Testis (tissue), 2 donors: Measurements from ENCODE around the gene SMOC1.

Experiments
- POLR2A ChIP-seq: fragments of 450-650 bp; IDR thresholded peaks from one replicate; pipeline ENCODE4 v1.6.1; 2017; ENCODE audit warnings: antibody characterized with exemption, mild to moderate bottlenecking, moderate library complexity
- TF ChIP-seq, protein P1 (sequence below), 3 experiments: fragments of 450-650 bp in 2 of 3; fragments of 200-600 bp in 1 of 3; sonication (generic) in 1 of 3; IDR thresholded peaks; one replicate each; pipeline ENCODE4 v1.5.1; 2016 to 2019; ENCODE audit warnings: antibody characterized with exemption in 3 of 3, mild to moderate bottlenecking in 2 of 3, moderate library complexity in 1 of 3

DNA sequence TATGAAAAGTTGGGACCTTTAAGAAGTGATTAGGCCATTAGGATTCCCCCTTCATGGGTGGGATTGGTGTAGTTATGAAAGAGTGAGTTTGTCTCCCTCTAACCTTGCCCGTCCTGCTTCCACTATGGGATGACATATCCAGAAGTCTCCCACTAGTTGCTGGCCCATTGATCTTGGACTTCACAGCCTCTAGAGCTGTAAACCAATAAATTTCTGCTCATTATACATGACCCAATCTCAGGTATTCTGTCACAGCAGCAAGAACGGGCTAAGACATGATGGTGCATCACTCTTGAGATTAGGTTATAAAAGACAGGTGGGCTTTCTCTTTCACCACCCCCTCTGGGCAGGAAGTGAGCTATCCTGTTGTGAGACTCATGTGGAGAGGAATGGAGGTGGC, 8.6 kb upstream of the SMOC1 start:
- TF ChIP-seq, protein P1, sequence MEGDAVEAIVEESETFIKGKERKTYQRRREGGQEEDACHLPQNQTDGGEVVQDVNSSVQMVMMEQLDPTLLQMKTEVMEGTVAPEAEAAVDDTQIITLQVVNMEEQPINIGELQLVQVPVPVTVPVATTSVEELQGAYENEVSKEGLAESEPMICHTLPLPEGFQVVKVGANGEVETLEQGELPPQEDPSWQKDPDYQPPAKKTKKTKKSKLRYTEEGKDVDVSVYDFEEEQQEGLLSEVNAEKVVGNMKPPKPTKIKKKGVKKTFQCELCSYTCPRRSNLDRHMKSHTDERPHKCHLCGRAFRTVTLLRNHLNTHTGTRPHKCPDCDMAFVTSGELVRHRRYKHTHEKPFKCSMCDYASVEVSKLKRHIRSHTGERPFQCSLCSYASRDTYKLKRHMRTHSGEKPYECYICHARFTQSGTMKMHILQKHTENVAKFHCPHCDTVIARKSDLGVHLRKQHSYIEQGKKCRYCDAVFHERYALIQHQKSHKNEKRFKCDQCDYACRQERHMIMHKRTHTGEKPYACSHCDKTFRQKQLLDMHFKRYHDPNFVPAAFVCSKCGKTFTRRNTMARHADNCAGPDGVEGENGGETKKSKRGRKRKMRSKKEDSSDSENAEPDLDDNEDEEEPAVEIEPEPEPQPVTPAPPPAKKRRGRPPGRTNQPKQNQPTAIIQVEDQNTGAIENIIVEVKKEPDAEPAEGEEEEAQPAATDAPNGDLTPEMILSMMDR (IDR thresholded peaks at IDR 0.05), result no peak
- TF ChIP-seq POLR2A, result no peak
